HCT116 (cell line): Measurements from ENCODE around the gene C2orf92. TPM values are rescaled to one million over a fixed set of nuclear protein-coding genes. Genes with fewer than 3 reads are reported as not detected.
A peak's percentile ranks its signal among the peaks of the same experiment; 100 is the strongest.

Experiments
- ATAC-seq: fragments of 200-7000 bp; cut with Tn5 transposase; 2 replicates; pipeline ENCODE4 v1.9.1; 2020; ENCODE audit warnings: mild to moderate bottlenecking, moderate library complexity
- BruUV-seq: library from RNA; stranded (reverse); fragments of 400-500 nt; replicated peaks from 2 replicates; lab custom pipeline; 2021; lab: Mats Ljungman, UMichigan
- CTCF ChIA-PET: fragments of 300-600 bp; sonication (Branson Sonifier 250); formaldehyde crosslinking; loops from one replicate; lab custom pipeline; 2021; ENCODE audit warnings: antibody characterized with exemption; lab: Charles Lee
- POLR2A ChIA-PET: fragments of 300-600, 350-600 bp; sonication (Branson Sonifier 250); formaldehyde crosslinking; loops from one replicate; lab custom pipeline; 2021; ENCODE audit warnings: antibody characterized with exemption; lab: Charles Lee
- RAD21 ChIA-PET, 2 experiments: fragments of 300-600 bp; sonication (Branson Sonifier 250); formaldehyde crosslinking; loops; one replicate each; lab custom pipeline; 2023; ENCODE audit warnings: low total read pairs in 2 of 2; ENCODE audit not compliant: uncharacterized antibody in 2 of 2, unreplicated experiment in 2 of 2, low non-redundant PET in 1 of 2; lab: Charles Lee
- DNase-seq: peaks from one replicate; pipeline ENCODE4 v3.0.0-alpha.2; 2010; ENCODE audit warnings: low read depth, low spot score
- H2AFZ ChIP-seq: fragments of 200-600 bp; shearing (Covaris generic), sonication (generic); 2 replicates; pipeline ENCODE4 v1.6.1; 2017; ENCODE audit warnings: low read depth, mixed run types, mixed read lengths, antibody characterized with exemption, low read length; ENCODE audit not compliant: poor library complexity, severe bottlenecking
- H3K27ac ChIP-seq: 2 replicates; pipeline ENCODE4 v1.5.1; 2012; ENCODE audit warnings: low read depth, low read length
- H3K27me3 ChIP-seq: fragments of 200-600 bp; sonication (generic); 2 replicates; pipeline ENCODE4 v1.6.1; 2016; ENCODE audit warnings: mixed run types, low read length, mixed read lengths; ENCODE audit not compliant: insufficient read depth
- H3K36me3 ChIP-seq, 2 experiments: fragments of 200-500 bp in 1 of 2; fragments of 200-600 bp in 1 of 2; sonication (Bioruptor generic) in 1 of 2; sonication (generic) in 1 of 2; 2 replicates each; pipeline versions ENCODE4 v1.5.1 to v1.6.1; 2014 to 2016; ENCODE audit warnings: low read length in 2 of 2, inconsistent platforms in 1 of 2, mixed read lengths in 1 of 2, mixed run types in 1 of 2; ENCODE audit not compliant: insufficient read depth in 2 of 2, control insufficient read depth in 1 of 2
- H3K4me1 ChIP-seq, 2 experiments: fragments of 200-600 bp in 1 of 2; sonication (generic) in 1 of 2; 2 replicates each; pipeline versions ENCODE4 v1.5.1 to v1.6.1; 2012 to 2017; ENCODE audit warnings: low read length in 2 of 2, inconsistent platforms in 1 of 2, mild to moderate bottlenecking in 1 of 2, mixed read lengths in 1 of 2, mixed run types in 1 of 2, moderate library complexity in 1 of 2; ENCODE audit not compliant: insufficient read depth in 2 of 2, control insufficient read depth in 1 of 2
- H3K4me2 ChIP-seq: fragments of 200-600 bp; sonication (generic); 2 replicates; pipeline ENCODE4 v1.6.1; 2017; ENCODE audit warnings: mixed run types, low read length, mixed read lengths
- H3K4me3 ChIP-seq, 2 experiments: fragments of 200-600 bp in 1 of 2; sonication (generic) in 1 of 2; replicated peaks in 1 of 2; 2 replicates each; pipeline ENCODE4 v1.5.1; 2011 to 2016; ENCODE audit warnings: low read length in 2 of 2, control low read depth in 1 of 2, low read depth in 1 of 2, mild to moderate bottlenecking in 1 of 2, mixed read lengths in 1 of 2, mixed run types in 1 of 2
- H3K79me2 ChIP-seq: fragments of 200-600 bp; sonication (generic); 2 replicates; pipeline ENCODE4 v1.6.1; 2017; ENCODE audit warnings: mild to moderate bottlenecking, mixed run types, low read length, moderate library complexity, mixed read lengths; ENCODE audit not compliant: insufficient read depth
- H3K9ac ChIP-seq: fragments of 200-600 bp; sonication (generic); 2 replicates; pipeline ENCODE4 v1.6.1; 2016; ENCODE audit warnings: low read length, mixed read lengths
- H3K9me2 ChIP-seq: fragments of 200-600 bp; sonication (generic), shearing (Covaris generic); 2 replicates; pipeline ENCODE4 v1.6.1; 2017; ENCODE audit warnings: mixed run types, mild to moderate bottlenecking, moderate library complexity; ENCODE audit not compliant: insufficient read depth
- H3K9me3 ChIP-seq, 2 experiments: fragments of 200-500 bp in 1 of 2; fragments of 200-600 bp in 1 of 2; sonication (Bioruptor generic) in 1 of 2; sonication (generic) in 1 of 2; 2 replicates each; pipeline ENCODE4 v1.6.1; 2014 to 2017; ENCODE audit warnings: low read length in 2 of 2, mixed read lengths in 2 of 2, inconsistent platforms in 1 of 2, low read depth in 1 of 2, mild to moderate bottlenecking in 1 of 2, mixed run types in 1 of 2, moderate library complexity in 1 of 2; ENCODE audit not compliant: control insufficient read depth in 1 of 2, insufficient read depth in 1 of 2
- H4K20me1 ChIP-seq: fragments of 200-600 bp; sonication (generic), shearing (Covaris generic); 2 replicates; pipeline ENCODE4 v1.6.1; 2017; ENCODE audit warnings: mixed run types, mild to moderate bottlenecking, moderate library complexity; ENCODE audit not compliant: insufficient read depth
- CEBPB ChIP-seq: IDR thresholded peaks from 2 replicates; pipeline ENCODE4 v1.6.1; 2012; ENCODE audit warnings: low read depth
- EGR1 ChIP-seq: IDR thresholded peaks from 2 replicates; pipeline ENCODE4 v1.6.1; 2012; ENCODE audit warnings: low read depth
- ELF1 ChIP-seq: IDR thresholded peaks from 2 replicates; pipeline ENCODE4 v1.6.1; 2012; ENCODE audit warnings: low read depth, borderline replicate concordance
- EZH2 ChIP-seq: fragments of 200-600 bp; sonication (generic); IDR thresholded peaks from 2 replicates; pipeline ENCODE4 v1.6.1; 2017; ENCODE audit warnings: antibody characterized with exemption, mixed run types
- EZH2phosphoT487 ChIP-seq: fragments of 200-600 bp; IDR thresholded peaks from 2 replicates; pipeline ENCODE4 v1.6.1; 2018; ENCODE audit warnings: antibody characterized with exemption, borderline replicate concordance
- JUND ChIP-seq: IDR thresholded peaks from 2 replicates; pipeline ENCODE4 v1.6.1; 2012
- SRF ChIP-seq: IDR thresholded peaks from 2 replicates; pipeline ENCODE4 v1.6.1; 2012; ENCODE audit warnings: low read depth
- TCF7L2 ChIP-seq: IDR thresholded peaks from 2 replicates; pipeline ENCODE4 v1.7.0; 2011; ENCODE audit warnings: borderline replicate concordance, inconsistent platforms; ENCODE audit not compliant: insufficient read depth, insufficient read length; ENCODE audit errors: extremely low read depth
- ZFX ChIP-seq: fragments of 450-650 bp; IDR thresholded peaks from 2 replicates; pipeline ENCODE4 v1.6.1; 2017
- intact Hi-C: fragments of 100-400 bp; cut with micrococcal nuclease; formaldehyde crosslinking; loops from 2 replicates; pipeline ENCODE4 v1.10.0; 2022
- total RNA-seq: library from RNA; stranded (reverse); gene quantifications from one replicate; pipeline ENCODE4 v1.2.1, GENCODE V29; 2021; ENCODE audit not compliant: unreplicated experiment
- TF ChIP-seq, protein P1 (sequence below): IDR thresholded peaks from 2 replicates; pipeline ENCODE4 v1.6.1; 2011; ENCODE audit warnings: mild to moderate bottlenecking, low read length, moderate library complexity; ENCODE audit not compliant: insufficient replicate concordance; ENCODE audit errors: extremely low read depth
- TF ChIP-seq, protein P2 (sequence below): IDR thresholded peaks from 2 replicates; pipeline ENCODE4 v1.6.1; 2012
- TF ChIP-seq, protein P3 (sequence below): IDR thresholded peaks from 2 replicates; pipeline ENCODE4 v1.6.1; 2012; ENCODE audit warnings: low read depth
- TF ChIP-seq, protein P4 (sequence below), 3 experiments: fragments of 200-600 bp in 1 of 3; sonication (generic) in 1 of 3; IDR thresholded peaks in 2 of 3; conservative IDR thresholded peaks in 1 of 3; 2 replicates each; pipeline ENCODE4 v1.5.1; 2012 to 2017; ENCODE audit warnings: low read depth in 2 of 3, low read length in 2 of 3, antibody characterized with exemption in 1 of 3, borderline replicate concordance in 1 of 3, control low read depth in 1 of 3, mild to moderate bottlenecking in 1 of 3, mixed read lengths in 1 of 3, mixed run types in 1 of 3, moderate library complexity in 1 of 3; ENCODE audit not compliant: insufficient read depth in 1 of 3

The C2orf92 gene
- total RNA-seq, 1 experiment from 2014 or later, result 3.0 TPM

DNA sequence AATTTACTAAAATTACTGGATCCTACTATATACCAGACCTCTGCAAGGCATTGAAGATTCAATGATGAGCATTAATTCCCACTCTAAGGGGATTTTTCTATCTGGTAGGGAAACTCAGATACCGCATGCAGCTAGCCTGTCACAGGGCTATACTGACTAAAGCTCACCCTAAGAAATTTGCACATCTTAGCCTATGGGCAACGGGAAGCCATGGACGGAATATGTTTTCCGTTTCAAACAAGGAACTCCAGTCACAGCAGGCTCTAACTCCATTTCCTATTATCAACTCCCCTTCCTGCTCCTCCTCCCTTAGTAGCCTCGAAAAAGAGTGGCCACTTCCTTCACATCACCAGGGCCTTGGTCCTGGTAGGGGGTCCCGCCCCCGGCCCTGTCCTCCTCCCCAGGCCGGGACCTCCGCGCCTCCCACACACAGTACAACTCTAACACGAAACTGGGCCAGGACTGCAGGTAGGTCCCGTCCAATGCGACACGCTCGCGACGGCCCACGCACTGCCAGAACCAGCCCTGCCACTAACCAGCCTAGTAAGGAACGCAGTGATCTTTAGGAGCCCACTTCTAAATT lies 24.3 kb upstream of the C2orf92 start:
- no peaks in the 10 kb centered on the region for H3K9me3 ChIP-seq
- H3K4me1 ChIP-seq, result peaks cover 8 to 17% of the 10 kb centered on the region in 2 experiments
- H3K79me2 ChIP-seq, result peaks cover 20% of the 10 kb centered on the region
- peaks cover 22 to 25% of the 10 kb centered on the region in 2 experiments; a peak in 3 of 4 replicates for H3K36me3 ChIP-seq
- H3K9me2 ChIP-seq, result no peaks in the 10 kb centered on the region
- POLR2A ChIA-PET, result interaction anchor here (0.8 to 1.4 kb wide), 4 partner anchors 12 to 448 kb away, joined by 3 to 22 read pairs (median 7); partner anchors contain the start of gene ACTR1B
- DNase-seq, result no peak
- peak overlapping the region; percentile 98 for H3K9ac ChIP-seq
- TSS peak; percentile 95 for BruUV-seq
- peak; percentile 51 for ATAC-seq
- peak overlapping the region; percentile 88 for H3K27ac ChIP-seq
- peak overlapping the region; percentile 97 to 98 for H3K4me3 ChIP-seq
- H3K27me3 ChIP-seq, result no peaks in the 10 kb centered on the region
- RAD21 ChIA-PET, result no interaction called here
- TF ChIP-seq, protein P1, sequence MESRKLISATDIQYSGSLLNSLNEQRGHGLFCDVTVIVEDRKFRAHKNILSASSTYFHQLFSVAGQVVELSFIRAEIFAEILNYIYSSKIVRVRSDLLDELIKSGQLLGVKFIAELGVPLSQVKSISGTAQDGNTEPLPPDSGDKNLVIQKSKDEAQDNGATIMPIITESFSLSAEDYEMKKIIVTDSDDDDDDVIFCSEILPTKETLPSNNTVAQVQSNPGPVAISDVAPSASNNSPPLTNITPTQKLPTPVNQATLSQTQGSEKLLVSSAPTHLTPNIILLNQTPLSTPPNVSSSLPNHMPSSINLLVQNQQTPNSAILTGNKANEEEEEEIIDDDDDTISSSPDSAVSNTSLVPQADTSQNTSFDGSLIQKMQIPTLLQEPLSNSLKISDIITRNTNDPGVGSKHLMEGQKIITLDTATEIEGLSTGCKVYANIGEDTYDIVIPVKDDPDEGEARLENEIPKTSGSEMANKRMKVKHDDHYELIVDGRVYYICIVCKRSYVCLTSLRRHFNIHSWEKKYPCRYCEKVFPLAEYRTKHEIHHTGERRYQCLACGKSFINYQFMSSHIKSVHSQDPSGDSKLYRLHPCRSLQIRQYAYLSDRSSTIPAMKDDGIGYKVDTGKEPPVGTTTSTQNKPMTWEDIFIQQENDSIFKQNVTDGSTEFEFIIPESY, result no peak
- TF ChIP-seq SRF (no peak), EZH2phosphoT487 (no peak), TCF7L2 (no peak), ZFX (no peak), EGR1 (no peak), JUND (no peak), EZH2 (no peak), CEBPB (no peak), ELF1 (no peak)
- TF ChIP-seq, protein P2, sequence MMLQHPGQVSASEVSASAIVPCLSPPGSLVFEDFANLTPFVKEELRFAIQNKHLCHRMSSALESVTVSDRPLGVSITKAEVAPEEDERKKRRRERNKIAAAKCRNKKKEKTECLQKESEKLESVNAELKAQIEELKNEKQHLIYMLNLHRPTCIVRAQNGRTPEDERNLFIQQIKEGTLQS, result no peak
- TF ChIP-seq, protein P3, sequence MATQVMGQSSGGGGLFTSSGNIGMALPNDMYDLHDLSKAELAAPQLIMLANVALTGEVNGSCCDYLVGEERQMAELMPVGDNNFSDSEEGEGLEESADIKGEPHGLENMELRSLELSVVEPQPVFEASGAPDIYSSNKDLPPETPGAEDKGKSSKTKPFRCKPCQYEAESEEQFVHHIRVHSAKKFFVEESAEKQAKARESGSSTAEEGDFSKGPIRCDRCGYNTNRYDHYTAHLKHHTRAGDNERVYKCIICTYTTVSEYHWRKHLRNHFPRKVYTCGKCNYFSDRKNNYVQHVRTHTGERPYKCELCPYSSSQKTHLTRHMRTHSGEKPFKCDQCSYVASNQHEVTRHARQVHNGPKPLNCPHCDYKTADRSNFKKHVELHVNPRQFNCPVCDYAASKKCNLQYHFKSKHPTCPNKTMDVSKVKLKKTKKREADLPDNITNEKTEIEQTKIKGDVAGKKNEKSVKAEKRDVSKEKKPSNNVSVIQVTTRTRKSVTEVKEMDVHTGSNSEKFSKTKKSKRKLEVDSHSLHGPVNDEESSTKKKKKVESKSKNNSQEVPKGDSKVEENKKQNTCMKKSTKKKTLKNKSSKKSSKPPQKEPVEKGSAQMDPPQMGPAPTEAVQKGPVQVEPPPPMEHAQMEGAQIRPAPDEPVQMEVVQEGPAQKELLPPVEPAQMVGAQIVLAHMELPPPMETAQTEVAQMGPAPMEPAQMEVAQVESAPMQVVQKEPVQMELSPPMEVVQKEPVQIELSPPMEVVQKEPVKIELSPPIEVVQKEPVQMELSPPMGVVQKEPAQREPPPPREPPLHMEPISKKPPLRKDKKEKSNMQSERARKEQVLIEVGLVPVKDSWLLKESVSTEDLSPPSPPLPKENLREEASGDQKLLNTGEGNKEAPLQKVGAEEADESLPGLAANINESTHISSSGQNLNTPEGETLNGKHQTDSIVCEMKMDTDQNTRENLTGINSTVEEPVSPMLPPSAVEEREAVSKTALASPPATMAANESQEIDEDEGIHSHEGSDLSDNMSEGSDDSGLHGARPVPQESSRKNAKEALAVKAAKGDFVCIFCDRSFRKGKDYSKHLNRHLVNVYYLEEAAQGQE, result no peak
- TF ChIP-seq, protein P4, sequence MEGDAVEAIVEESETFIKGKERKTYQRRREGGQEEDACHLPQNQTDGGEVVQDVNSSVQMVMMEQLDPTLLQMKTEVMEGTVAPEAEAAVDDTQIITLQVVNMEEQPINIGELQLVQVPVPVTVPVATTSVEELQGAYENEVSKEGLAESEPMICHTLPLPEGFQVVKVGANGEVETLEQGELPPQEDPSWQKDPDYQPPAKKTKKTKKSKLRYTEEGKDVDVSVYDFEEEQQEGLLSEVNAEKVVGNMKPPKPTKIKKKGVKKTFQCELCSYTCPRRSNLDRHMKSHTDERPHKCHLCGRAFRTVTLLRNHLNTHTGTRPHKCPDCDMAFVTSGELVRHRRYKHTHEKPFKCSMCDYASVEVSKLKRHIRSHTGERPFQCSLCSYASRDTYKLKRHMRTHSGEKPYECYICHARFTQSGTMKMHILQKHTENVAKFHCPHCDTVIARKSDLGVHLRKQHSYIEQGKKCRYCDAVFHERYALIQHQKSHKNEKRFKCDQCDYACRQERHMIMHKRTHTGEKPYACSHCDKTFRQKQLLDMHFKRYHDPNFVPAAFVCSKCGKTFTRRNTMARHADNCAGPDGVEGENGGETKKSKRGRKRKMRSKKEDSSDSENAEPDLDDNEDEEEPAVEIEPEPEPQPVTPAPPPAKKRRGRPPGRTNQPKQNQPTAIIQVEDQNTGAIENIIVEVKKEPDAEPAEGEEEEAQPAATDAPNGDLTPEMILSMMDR (IDR thresholded peaks at IDR 0.05 in 2 of 3, conservative IDR thresholded peaks at IDR 0.05 in 1 of 3; ENCODE audit: borderline replicate concordance in 1 of 3, insufficient read depth in 1 of 3, low read depth in 2 of 3, low read length in 2 of 3), result no peak
- H2AFZ ChIP-seq, result no peak overlapping the region
- H3K4me2 ChIP-seq, result peak overlapping the region; percentile 89
- CTCF ChIA-PET, result interaction anchor here (1.0 to 1.7 kb wide), 3 partner anchors 10 to 55 kb away, joined by 3 to 12 read pairs (median 12); partner anchors contain the start of gene ACTR1B
- H4K20me1 ChIP-seq, result no peaks in the 10 kb centered on the region
- intact Hi-C loops, result no loop called here
